Putamen (tissue), 1 donor: Measurements from ENCODE around the gene BCL10.

ENCODE experiments used
- DNase-seq: peaks from one replicate; pipeline ENCODE4 v3.0.0-alpha.2; 2016; ENCODE audit warnings: low spot score

Gene BCL10

GRCh38 chr1:85220756-85221201 lies 55.7 kb downstream of the BCL10 start:
- DNase-seq: no peak

DNA sequence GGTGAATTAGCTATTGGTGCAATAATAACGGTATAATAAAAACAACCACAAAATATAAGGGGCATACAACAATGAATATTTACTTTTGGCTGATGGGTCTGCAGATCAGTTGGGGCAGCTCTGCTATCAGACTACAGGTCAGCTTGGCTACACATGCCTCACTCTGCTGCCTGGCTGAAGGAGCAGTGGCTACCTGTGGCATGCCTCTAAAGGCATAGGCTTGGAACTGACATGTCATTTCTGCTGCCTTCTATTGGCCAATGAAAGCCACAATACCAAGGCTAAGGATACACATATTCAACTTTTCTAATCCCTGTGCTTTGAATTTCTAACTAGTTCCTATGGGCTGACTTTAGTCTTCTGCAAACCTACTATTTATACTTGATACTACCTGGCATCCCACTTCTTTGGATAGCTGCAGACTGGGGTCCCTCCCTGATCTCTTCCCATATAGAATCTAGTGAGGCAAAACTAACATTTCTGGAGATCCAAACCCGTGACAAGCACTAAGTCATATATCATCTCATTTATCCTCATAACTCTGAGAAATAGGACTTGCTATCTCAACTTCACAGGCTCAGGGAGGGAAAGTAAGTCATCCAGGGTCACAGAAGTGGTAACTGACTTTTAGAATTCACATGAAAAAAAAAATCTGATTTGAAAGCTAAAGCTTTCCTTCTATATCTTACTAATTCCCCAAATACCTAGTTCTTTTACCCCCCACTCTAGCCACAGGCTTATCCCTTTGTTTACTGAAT lies 56.4 kb downstream of the BCL10 start:
- DNase-seq: no peak

GRCh38 chr1:85216697-85217096 lies 59.7 kb downstream of the BCL10 start:
- no peak for DNase-seq
